Fibroblast of mammary gland (primary cell): ENCODE data around the gene SSR4.

Source experiments
- DNase-seq: peaks from one replicate; pipeline ENCODE4 v3.0.0-alpha.2; 2010; ENCODE audit warnings: low read depth
- H3K4me3 ChIP-seq: 2 replicates; pipeline ENCODE4 v1.5.1; 2011; ENCODE audit warnings: low read depth, mild to moderate bottlenecking, low read length, moderate library complexity; ENCODE audit not compliant: control insufficient read depth
- TF ChIP-seq, protein P1 (sequence below): conservative IDR thresholded peaks from 2 replicates; pipeline ENCODE4 v1.5.1; 2011; ENCODE audit warnings: low read depth, low read length, inconsistent platforms; ENCODE audit not compliant: control insufficient read depth, insufficient read depth

SSR4 gene

GRCh38 chrX:153773741-153774575, 20.5 kb upstream of the SSR4 start:
- TF ChIP-seq, protein P1, sequence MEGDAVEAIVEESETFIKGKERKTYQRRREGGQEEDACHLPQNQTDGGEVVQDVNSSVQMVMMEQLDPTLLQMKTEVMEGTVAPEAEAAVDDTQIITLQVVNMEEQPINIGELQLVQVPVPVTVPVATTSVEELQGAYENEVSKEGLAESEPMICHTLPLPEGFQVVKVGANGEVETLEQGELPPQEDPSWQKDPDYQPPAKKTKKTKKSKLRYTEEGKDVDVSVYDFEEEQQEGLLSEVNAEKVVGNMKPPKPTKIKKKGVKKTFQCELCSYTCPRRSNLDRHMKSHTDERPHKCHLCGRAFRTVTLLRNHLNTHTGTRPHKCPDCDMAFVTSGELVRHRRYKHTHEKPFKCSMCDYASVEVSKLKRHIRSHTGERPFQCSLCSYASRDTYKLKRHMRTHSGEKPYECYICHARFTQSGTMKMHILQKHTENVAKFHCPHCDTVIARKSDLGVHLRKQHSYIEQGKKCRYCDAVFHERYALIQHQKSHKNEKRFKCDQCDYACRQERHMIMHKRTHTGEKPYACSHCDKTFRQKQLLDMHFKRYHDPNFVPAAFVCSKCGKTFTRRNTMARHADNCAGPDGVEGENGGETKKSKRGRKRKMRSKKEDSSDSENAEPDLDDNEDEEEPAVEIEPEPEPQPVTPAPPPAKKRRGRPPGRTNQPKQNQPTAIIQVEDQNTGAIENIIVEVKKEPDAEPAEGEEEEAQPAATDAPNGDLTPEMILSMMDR, result no peak
- no peak for DNase-seq
- no peak overlapping the region for H3K4me3 ChIP-seq

- no peak overlapping the region for H3K4me3 ChIP-seq
- no peak for DNase-seq
- TF ChIP-seq, protein P1, result no peak
These were observed 19.7 kb upstream of the SSR4 start for GRCh38 chrX:153774576-153775292.

DNA sequence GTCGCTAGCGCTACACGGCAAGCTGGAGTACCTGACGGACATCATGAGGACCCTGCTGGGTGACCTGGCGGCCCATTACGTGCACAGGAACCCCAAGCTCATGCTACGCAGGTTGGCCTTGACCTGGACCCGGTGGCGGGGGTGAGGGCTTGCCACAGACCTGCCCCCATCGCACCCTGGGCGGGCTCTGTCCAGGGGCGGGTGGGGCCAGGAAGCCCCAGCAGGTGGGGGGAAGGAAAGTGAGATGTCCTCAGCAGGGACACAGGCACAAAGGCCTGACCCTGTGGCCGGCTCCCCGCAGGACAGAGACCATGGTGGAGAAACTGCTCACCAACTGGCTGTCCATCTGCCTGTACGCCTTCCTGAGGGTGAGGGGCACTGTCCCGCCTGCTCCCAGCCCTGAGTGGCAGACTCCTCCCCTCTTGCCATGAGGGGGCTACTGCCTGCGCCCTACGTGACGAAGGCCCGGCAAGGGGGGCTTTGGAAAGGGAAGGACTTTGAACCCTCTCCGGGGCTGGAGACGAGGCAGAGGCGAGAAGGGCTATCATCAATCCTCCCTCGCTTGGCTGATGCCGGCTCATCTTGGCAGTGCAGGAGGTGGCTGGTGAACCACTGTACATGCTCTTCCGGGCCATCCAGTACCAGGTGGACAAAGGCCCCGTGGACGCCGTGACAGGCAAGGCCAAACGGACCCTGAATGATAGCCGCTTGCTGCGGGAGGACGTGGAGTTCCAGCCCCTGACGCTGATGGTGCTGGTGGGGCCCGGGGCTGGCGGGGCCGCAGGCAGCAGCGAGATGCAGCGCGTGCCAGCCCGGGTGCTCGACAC, 19.0 kb upstream of the SSR4 start:
- TF ChIP-seq, protein P1, result no peak
- no peak for DNase-seq
- no peak overlapping the region for H3K4me3 ChIP-seq

DNA sequence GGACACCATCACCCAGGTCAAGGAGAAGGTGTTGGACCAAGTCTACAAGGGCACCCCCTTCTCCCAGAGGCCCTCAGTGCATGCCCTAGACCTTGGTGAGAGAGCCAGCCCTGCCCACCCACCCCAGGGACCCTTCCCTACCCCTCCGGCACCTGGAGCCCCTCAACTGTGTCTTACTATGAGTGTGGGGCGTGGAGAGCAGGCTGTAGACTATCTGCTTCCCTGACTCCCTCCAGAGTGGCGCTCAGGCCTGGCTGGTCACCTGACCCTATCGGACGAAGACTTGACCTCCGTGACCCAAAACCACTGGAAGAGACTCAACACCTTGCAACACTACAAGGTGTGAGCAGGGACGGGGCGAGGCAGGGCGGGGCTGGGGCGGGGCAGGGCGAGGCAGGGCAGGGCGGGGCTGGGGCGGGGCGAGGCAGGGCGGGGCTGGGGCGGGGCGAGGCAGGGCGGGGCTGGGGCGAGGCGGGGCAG, 18.3 kb upstream of the SSR4 start:
- TF ChIP-seq, protein P1, result no peak
- DNase-seq, result no peak
- H3K4me3 ChIP-seq, result no peak overlapping the region

GRCh38 chrX:153776611-153777045, 17.8 kb upstream of the SSR4 start:
- TF ChIP-seq, protein P1, result no peak
- DNase-seq, result no peak
- no peak overlapping the region for H3K4me3 ChIP-seq
